Stimulated activated naive B cell treated with anti-CD40 and anti-IgM and Interleukin-4, amounts not matched to agents 10 μg/mL and 1 μg/mL and 100 μg/mL, for 72 hours (primary cell): Measurements from ENCODE around the gene P4HB.
A peak's percentile ranks its signal among the peaks of the same experiment; 100 is the strongest.

ENCODE experiments used
- ATAC-seq, 2 donors: fragments of 150-1000 bp; cut with Tn5 transposase; replicated peaks; 2 replicates each; pipeline ENCODE4 v1.10.0; 2021; ENCODE audit warnings: moderate library complexity in 1 of 2
- DNase-seq: peaks from one replicate; pipeline ENCODE4 v3.0.0; 2021
- H3K27ac Mint-ChIP-seq: one replicate; pipeline ENCODE4 v1.8.0; 2022; ENCODE audit warnings: mild to moderate bottlenecking, mixed read lengths
- H3K27me3 Mint-ChIP-seq, 2 donors: one replicate each; pipeline ENCODE4 v1.8.0; 2022; ENCODE audit warnings: mixed read lengths in 2 of 2
- H3K36me3 Mint-ChIP-seq, 2 donors: one replicate each; pipeline ENCODE4 v1.8.0; 2022; ENCODE audit warnings: mixed read lengths in 2 of 2, mild to moderate bottlenecking in 1 of 2
- H3K4me1 Mint-ChIP-seq, 2 donors: one replicate each; pipeline ENCODE4 v1.8.0; 2022; ENCODE audit warnings: mixed read lengths in 2 of 2, mild to moderate bottlenecking in 1 of 2
- H3K4me3 Mint-ChIP-seq, 2 donors: one replicate each; pipeline ENCODE4 v1.8.0; 2022; ENCODE audit warnings: mild to moderate bottlenecking in 2 of 2, mixed read lengths in 2 of 2, moderate library complexity in 1 of 2
- H3K9me3 Mint-ChIP-seq, 2 donors: one replicate each; pipeline ENCODE4 v1.8.0; 2022; ENCODE audit warnings: mixed read lengths in 2 of 2, mild to moderate bottlenecking in 1 of 2

Gene P4HB

DNA sequence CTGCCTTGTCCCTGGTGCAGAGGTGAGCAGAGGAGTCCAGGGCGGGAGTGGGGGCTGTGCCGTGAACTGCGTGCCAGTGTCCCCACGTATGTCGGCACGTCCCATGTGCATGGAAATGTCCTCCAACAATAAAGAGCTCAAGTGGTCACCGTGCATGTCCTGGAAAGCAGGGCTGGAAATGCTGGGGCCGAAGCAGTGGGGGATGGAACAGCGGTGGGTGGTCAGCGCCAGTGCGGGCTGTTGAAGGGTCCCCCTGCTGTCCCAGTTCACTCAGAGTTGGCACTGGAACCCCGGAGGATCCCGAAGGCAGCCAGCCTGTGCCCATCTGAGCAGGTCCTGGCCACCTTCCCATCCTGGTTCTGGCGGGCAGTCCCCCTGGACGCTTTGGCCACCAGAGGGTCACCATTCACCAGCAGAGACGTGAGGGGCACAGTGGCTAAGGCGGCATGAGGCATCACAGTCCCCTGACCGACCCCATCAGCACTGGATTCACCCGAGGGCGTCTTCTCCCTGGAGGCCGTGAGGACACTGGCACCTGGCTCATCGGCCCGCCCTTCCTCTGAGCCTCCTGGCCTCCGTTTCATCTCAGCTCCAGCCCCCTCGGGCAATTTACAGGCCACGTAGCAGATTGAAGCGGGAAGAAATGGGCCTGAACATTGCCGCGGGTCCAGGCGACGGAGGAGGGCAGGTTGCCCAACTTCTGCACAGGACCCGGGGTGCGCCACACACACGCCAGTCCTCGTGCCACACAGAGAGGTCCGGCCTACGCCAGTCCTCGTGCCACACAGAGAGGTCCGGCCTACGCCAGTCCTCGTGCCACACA, 46.3 kb downstream of the P4HB start:
- H3K9me3 Mint-ChIP-seq, result no peaks in the 10 kb centered on the region
- ATAC-seq (no peak), DNase-seq (no peak)
- H3K27ac Mint-ChIP-seq, result no peak overlapping the region
- H3K36me3 Mint-ChIP-seq, result no peaks in the 10 kb centered on the region
- H3K4me1 Mint-ChIP-seq, result peaks cover 0 to 1% of the 10 kb centered on the region in 2 donors
- H3K4me3 Mint-ChIP-seq, result no peak overlapping the region
- peaks cover 19 to 27% of the 10 kb centered on the region in 2 donors for H3K27me3 Mint-ChIP-seq

DNA sequence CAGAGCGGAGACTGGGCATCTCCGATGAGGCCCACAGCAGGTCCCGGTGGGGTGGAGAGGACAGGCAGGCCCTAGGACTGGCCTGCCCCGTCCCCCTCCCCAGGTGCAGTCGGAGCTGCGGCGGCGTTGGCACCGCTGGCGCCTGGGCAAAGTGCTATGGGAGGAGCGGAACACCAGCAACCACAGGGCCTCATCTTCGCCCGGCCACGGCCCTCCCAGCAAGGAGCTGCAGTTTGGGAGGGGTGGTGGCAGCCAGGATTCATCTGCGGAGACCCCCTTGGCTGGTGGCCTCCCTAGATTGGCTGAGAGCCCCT, 47.0 kb downstream of the P4HB start:
- no peak for ATAC-seq
- peaks cover 23 to 33% of the 10 kb centered on the region in 2 donors for H3K27me3 Mint-ChIP-seq
- DNase-seq, result no peak
- H3K27ac Mint-ChIP-seq, result no peak overlapping the region
- no peaks in the 10 kb centered on the region for H3K36me3 Mint-ChIP-seq
- peaks cover 0 to 1% of the 10 kb centered on the region in 2 donors for H3K4me1 Mint-ChIP-seq
- no peaks in the 10 kb centered on the region for H3K9me3 Mint-ChIP-seq
- H3K4me3 Mint-ChIP-seq, result no peak overlapping the region

DNA sequence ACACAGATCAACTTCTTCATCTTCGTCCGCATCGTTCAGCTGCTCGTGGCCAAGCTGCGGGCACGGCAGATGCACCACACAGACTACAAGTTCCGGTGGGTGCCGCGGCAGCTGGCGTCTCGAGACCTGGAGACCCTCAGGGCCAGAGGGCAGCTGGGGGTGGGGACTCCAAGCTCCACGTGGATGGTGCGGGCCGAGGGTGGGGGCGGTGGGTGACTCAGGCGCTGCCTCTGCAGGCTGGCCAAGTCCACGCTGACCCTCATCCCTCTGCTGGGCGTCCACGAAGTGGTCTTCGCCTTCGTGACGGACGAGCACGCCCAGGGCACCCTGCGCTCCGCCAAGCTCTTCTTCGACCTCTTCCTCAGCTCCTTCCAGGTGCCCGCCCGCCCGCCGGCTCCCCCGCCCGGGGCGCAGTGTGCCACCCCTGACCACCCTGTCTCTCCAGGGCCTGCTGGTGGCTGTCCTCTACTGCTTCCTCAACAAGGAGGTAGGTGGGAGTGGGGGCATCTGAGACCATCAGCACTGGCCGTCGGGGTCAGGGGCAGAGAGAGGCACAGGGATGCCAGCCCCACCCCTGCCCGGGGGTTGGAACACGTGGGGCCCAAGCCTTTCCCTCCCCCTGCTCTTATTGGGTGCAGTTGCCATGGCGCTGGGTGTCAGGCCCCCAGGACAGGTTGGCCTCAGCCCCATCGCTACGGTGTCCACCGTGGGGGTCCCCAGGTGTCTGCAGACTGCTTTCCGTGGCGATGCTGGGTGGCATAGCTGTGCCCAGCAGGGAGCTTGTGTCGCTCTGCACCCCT, 47.6 kb downstream of the P4HB start:
- Mint-ChIP-seq H3K27me3 (peaks cover 26 to 37% of the 10 kb centered on the region in 2 donors), H3K4me3 (no peak overlapping the region), H3K4me1 (peaks cover 0 to 1% of the 10 kb centered on the region in 2 donors), H3K27ac (no peak overlapping the region), H3K36me3 (no peaks in the 10 kb centered on the region), H3K9me3 (no peaks in the 10 kb centered on the region)
- DNase-seq, result no peak
- no peak for ATAC-seq

DNA sequence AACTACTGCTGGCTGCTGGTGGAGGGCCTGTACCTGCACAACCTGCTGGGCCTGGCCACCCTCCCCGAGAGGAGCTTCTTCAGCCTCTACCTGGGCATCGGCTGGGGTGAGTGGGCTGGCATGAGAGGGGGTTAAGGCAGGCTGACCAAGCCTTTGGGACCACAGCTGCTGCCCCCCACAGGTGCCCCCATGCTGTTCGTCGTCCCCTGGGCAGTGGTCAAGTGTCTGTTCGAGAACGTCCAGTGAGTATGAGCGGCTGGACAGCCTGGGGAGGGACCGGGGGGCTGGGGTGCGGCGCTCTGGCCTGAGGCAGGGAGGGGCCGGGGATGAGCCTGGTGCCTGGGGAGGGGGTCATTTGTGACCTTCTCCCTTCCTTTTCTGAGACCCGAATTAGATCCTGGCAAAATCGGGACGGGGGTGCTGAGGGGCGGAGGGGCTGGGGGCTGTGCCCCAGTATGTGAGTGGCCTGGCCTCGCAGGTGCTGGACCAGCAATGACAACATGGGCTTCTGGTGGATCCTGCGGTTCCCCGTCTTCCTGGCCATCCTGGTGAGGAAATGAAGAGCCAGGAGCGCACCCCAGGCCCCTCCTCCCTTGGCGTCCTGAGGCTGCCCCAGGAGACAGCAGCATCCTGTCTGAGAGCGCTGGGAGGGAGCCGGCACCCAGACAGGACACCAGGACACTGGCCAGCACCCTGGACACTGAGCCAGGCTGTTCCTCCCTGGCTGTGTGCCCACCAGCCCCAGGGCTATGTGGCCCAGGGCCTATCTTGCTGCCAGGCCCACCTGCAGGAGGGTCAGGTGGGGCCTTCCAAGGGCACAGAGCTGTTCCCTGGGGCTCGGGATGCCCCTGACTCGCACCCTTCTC, 48.4 kb downstream of the P4HB start:
- peaks cover 0 to 1% of the 10 kb centered on the region in 2 donors for H3K4me1 Mint-ChIP-seq
- no peak overlapping the region for H3K27ac Mint-ChIP-seq
- peaks cover 33 to 44% of the 10 kb centered on the region in 2 donors for H3K27me3 Mint-ChIP-seq
- no peaks in the 10 kb centered on the region for H3K9me3 Mint-ChIP-seq
- no peaks in the 10 kb centered on the region for H3K36me3 Mint-ChIP-seq
- DNase-seq, result no peak
- no peak for ATAC-seq
- H3K4me3 Mint-ChIP-seq, result no peak overlapping the region

DNA sequence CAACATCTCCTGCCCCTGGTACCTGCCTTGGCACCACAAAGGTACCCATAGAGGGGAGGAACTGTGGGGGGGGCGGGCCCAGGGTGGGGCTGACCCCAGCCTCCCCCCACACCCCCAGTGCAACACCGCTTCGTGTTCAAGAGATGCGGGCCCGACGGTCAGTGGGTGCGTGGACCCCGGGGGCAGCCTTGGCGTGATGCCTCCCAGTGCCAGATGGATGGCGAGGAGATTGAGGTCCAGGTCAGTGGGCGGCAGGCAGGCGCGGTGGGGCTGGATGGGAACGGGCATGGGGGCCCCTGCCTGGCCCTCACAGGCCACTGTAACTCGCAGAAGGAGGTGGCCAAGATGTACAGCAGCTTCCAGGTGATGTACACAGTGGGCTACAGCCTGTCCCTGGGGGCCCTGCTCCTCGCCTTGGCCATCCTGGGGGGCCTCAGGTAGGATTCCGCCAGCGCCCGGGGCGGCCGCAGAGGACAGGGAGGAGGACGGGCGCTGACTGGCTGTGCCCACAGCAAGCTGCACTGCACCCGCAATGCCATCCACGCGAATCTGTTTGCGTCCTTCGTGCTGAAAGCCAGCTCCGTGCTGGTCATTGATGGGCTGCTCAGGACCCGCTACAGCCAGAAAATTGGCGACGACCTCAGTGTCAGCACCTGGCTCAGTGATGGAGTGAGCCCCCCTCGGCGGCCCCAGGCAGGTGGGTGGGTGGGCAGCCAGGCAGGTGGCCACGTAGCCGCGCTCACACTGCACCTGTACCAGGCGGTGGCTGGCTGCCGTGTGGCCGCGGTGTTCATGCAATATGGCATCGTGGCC, 49.2 kb downstream of the P4HB start:
- peaks cover 36 to 44% of the 10 kb centered on the region in 2 donors for H3K27me3 Mint-ChIP-seq
- no peak overlapping the region for H3K27ac Mint-ChIP-seq
- H3K9me3 Mint-ChIP-seq, result no peaks in the 10 kb centered on the region
- DNase-seq, result no peak
- ATAC-seq, result no peak
- peaks cover 0 to 7% of the 10 kb centered on the region in 2 donors for H3K4me1 Mint-ChIP-seq
- no peak overlapping the region for H3K4me3 Mint-ChIP-seq
- H3K36me3 Mint-ChIP-seq, result no peaks in the 10 kb centered on the region

DNA sequence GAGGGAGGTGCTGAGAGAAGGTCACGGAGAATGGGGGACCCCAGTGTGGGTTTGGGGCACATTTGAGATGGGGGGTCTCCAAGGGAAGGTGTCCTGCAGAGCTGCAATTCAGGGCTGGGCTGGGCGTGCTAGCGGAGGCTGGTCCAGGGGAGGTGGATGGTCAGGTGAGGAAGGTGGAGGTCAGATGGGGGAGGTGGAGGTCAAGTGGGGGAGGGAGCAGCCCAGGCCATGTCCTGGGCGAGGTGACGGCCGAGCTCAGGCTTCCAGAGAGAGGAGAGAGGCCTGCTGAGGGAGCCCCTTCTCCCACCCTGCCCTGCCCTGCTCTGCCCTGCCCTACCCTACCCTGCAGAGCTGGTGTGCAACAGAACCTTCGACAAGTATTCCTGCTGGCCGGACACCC, 49.9 kb downstream of the P4HB start:
- H3K36me3 Mint-ChIP-seq, result no peaks in the 10 kb centered on the region
- peaks cover 39 to 46% of the 10 kb centered on the region in 2 donors for H3K27me3 Mint-ChIP-seq
- H3K27ac Mint-ChIP-seq, result no peak overlapping the region
- H3K9me3 Mint-ChIP-seq, result no peaks in the 10 kb centered on the region
- no peak for ATAC-seq
- no peak for DNase-seq
- peaks cover 0 to 10% of the 10 kb centered on the region in 2 donors for H3K4me1 Mint-ChIP-seq
- no peak overlapping the region for H3K4me3 Mint-ChIP-seq

DNA sequence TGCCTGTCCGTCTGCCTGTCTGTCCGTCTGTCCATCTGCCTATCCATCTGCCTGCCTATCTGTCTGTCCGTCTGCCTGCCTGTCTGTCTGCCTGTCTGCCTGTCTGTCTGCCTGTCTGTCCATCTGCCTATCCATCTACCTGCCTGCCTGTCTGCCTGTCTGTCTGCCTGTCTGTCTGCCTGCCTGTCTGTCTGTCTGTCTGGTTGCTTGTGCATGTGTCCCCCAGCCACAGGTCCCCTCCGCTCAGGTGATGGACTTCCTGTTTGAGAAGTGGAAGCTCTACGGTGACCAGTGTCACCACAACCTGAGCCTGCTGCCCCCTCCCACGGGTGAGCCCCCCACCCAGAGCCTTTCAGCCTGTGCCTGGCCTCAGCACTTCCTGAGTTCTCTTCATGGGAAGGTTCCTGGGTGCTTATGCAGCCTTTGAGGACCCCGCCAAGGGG, 50.8 kb downstream of the P4HB start:
- no peak overlapping the region for H3K4me3 Mint-ChIP-seq
- no peaks in the 10 kb centered on the region for H3K36me3 Mint-ChIP-seq
- H3K27ac Mint-ChIP-seq, result no peak overlapping the region
- ATAC-seq, result no peak
- no peak for DNase-seq
- peaks cover 39 to 53% of the 10 kb centered on the region in 2 donors for H3K27me3 Mint-ChIP-seq
- peaks cover 3 to 16% of the 10 kb centered on the region in 2 donors for H3K4me1 Mint-ChIP-seq
- no peaks in the 10 kb centered on the region for H3K9me3 Mint-ChIP-seq

DNA sequence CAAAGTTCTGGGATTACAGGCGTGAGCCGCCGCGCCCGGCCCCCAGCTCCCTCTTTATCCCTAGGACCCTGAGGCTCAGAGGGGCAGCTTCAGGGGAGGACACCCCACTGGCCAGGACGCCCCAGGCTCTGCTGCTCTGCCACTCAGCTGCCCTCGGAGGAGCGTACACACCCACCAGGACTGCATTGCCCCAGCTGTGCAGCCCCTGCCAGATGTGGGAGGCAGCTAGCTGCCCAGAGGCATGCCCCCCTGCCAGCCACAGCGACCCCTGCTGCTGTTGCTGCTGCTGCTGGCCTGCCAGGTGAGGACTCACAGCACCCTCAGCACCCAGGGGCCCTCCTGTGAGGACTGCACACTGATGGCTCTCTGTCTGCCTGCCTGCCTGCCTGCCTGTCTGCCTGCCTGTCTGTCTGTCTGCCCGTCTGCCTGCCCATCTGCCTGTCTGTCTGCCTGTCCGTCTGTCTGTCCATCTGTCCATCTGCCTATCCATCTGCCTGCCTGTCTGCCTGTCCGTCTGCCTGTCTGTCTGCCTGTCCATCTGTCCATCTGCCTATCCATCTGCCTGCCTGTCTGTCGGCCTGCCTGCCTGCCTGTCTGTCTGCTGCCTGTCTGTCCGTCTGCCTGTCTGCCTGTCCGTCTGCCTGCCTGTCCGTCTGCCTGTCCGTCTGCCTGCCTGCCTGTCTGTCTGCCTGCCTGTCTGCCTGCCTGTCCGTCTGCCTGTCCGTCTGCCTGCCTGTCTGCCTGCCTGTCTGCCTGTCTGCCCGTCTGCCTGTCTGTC, 51.4 kb downstream of the P4HB start:
- Mint-ChIP-seq H3K4me1 (peaks cover 3 to 16% of the 10 kb centered on the region in 2 donors), H3K4me3 (no peak overlapping the region), H3K27me3 (peaks cover 39 to 53% of the 10 kb centered on the region in 2 donors), H3K27ac (no peak overlapping the region), H3K9me3 (no peaks in the 10 kb centered on the region), H3K36me3 (no peaks in the 10 kb centered on the region)
- DNase-seq (no peak), ATAC-seq (peak in 1 of 2 donors; percentile 33)

DNA sequence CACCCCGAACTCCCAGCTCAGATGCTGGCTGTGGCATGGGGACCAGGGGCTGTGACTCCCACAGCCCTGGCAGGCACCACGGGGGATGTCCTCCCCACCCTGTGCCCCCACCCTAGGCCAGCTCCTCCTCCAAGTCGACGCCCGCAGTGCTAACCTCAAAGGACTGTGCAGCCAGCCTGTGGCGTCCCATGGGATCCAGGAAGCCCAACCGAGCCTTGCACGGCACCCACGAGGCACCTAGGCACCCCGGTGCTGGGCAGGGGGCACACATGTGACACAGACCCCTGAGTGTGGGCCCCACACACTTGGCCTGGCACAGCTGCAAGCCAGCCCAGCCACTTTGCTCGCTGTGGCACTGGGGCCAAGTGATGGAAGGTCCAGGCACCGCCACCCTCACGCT, 52.5 kb downstream of the P4HB start:
- DNase-seq, result no peak
- Mint-ChIP-seq H3K27me3 (peaks cover 46 to 61% of the 10 kb centered on the region in 2 donors), H3K27ac (no peak overlapping the region), H3K4me3 (no peak overlapping the region), H3K36me3 (no peaks in the 10 kb centered on the region), H3K4me1 (peaks cover 7 to 25% of the 10 kb centered on the region in 2 donors), H3K9me3 (no peaks in the 10 kb centered on the region)
- ATAC-seq, result no peak

DNA sequence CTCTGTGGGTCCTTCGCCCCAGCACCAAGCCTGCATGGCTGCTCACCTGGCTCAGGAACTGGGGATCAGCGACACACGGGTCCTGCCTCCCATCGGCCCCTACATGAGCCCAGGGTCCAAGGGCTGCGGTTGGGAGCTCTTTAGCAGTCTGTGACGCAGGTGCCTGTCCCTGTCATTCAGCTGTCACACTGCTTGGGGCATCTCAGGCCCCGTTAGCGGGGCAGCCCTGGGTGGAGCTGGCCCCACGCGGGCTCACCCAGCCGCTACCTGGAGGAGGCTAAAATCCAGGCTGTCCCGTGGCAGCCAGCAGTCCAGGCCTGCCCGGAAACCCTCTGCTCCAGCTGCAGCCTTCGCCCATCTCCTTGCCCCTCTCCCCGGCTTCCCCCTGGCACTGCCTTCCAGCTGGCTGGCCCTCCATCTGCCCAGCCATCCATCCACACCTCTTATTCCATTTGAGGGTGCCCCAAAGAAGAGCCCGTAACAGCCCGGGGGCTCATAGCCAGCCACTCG, 53.1 kb downstream of the P4HB start:
- Mint-ChIP-seq H3K36me3 (no peaks in the 10 kb centered on the region), H3K27me3 (peaks cover 52 to 67% of the 10 kb centered on the region in 2 donors), H3K27ac (no peak overlapping the region), H3K9me3 (no peaks in the 10 kb centered on the region), H3K4me1 (peaks cover 11 to 30% of the 10 kb centered on the region in 2 donors), H3K4me3 (no peak overlapping the region)
- ATAC-seq (peak in 1 of 2 donors; percentile 12), DNase-seq (no peak)

DNA sequence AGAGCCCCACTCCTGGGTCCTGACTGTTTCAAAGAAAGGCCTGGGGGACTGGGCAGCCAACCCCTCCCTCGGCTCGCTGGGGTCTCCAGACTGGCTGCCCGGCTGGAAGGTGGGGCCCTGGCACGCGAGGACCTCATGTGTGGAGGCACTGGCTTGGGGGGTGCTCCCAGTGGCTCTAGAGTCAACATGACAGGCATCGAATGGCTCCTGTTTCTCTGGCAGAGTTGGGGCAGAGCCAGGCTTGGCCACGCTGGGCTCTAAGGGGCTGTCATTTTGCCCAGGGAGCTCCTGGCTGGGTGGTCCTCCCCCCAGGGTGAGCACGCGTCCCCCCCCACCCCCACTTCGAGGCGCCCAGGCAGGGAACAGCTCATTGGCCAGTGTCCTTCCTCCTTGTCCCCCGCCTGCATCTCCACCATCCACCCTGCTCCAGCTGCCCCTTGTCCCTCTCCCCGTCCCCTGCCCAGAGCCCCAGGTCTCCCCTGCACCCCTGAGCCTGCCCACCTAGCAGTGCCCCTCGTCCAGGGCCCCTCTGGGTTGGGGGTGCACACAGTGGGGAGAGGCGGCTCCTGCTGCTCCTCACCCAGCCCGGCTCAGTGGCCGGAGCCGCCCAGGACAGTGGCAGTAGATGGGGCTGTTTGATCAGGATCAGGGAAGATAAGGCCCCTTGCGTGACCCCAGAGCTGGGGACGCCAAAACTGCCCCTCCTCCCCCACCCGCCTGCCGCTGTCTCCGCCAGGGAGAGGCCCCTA, 53.7 kb downstream of the P4HB start:
- ATAC-seq, result peak in 1 of 2 donors; percentile 6
- no peaks in the 10 kb centered on the region for H3K9me3 Mint-ChIP-seq

DNA sequence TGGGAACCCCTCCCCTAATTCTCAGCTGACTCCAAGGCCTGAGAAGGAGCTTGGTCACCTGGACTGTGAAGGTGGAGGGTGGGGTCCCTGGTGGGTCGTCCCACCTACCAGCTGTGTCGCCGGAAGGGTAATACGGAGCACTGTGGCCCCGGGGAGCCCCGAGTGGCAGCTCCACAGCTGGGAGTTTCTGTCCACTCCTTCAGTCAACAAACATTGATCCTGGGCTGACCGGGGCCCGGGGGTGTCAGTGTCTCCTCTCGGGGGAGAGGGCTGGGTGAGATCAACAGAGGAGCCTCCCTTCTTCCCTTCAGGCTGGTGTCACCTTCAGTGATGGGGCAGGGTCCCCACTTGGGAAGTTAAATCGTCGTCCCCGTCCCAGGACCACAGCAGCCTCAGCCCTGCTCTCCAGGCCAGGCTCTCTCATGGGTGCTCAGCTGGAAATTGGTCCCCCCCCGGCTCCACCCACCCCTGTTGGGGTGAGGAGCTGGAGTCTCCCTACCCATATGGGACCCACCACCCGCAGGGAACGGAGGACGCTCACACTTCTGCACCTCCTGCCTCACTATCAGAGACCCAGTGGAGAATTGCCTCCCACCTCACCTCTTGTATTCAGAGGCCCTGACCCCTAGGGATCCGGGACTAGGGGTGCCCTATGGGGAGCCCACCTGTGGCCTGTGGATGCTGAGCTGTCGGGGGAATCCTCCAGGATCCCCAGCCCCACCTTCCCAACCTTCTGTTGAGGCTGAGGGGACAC, 54.5 kb downstream of the P4HB start:
- Mint-ChIP-seq H3K27me3 (peaks cover 65 to 81% of the 10 kb centered on the region in 2 donors), H3K36me3 (no peaks in the 10 kb centered on the region), H3K9me3 (no peaks in the 10 kb centered on the region), H3K4me1 (peaks cover 11 to 31% of the 10 kb centered on the region in 2 donors), H3K27ac (no peak overlapping the region), H3K4me3 (no peak overlapping the region)
- DNase-seq, result no peak
- no peak for ATAC-seq

More for the DNA sequence above, 53.7 kb downstream of the P4HB start:
- no peak overlapping the region for H3K4me3 Mint-ChIP-seq
- H3K4me1 Mint-ChIP-seq, result peaks cover 11 to 31% of the 10 kb centered on the region in 2 donors
- no peaks in the 10 kb centered on the region for H3K36me3 Mint-ChIP-seq
- peaks cover 58 to 73% of the 10 kb centered on the region in 2 donors for H3K27me3 Mint-ChIP-seq
- no peak overlapping the region for H3K27ac Mint-ChIP-seq
- no peak for DNase-seq
